Endodermal cell (in vitro differentiated cells): Measurements from ENCODE around the gene FLT3. TPM values are rescaled to one million over a fixed set of nuclear protein-coding genes. Genes with fewer than 3 reads are reported as not detected.
"Not testable (repeated sequence)": the region's sequence is repeated elsewhere in the genome, so short reads cannot be mapped to it uniquely, and the experiment has no call there.

Experiments
- DNase-seq: peaks from one replicate; pipeline ENCODE4 v3.0.0-alpha.2; 2017
- H3K27ac ChIP-seq: 2 replicates; pipeline ENCODE4 v1.5.1; 2013; ENCODE audit warnings: mild to moderate bottlenecking, low read depth, low read length, moderate library complexity
- H3K27me3 ChIP-seq: 2 replicates; pipeline ENCODE4 v1.6.1; 2013; ENCODE audit warnings: mild to moderate bottlenecking, low read length, moderate library complexity; ENCODE audit not compliant: insufficient read depth, control insufficient read depth, poor library complexity, severe bottlenecking
- H3K36me3 ChIP-seq: 2 replicates; pipeline ENCODE4 v1.7.0; 2013; ENCODE audit warnings: mild to moderate bottlenecking, low read length, moderate library complexity; ENCODE audit not compliant: control insufficient read depth, insufficient read depth
- H3K4me1 ChIP-seq: one replicate; pipeline ENCODE4 v1.7.0; 2013; ENCODE audit warnings: low read length; ENCODE audit not compliant: control insufficient read depth, insufficient read depth
- H3K4me3 ChIP-seq: 2 replicates; pipeline ENCODE4 v1.5.1; 2013; ENCODE audit warnings: mild to moderate bottlenecking, low read length, moderate library complexity
- H3K9ac ChIP-seq: 2 replicates; pipeline ENCODE4 v1.6.1; 2013; ENCODE audit warnings: mild to moderate bottlenecking, low read length, moderate library complexity; ENCODE audit not compliant: poor library complexity, severe bottlenecking; ENCODE audit errors: extremely low read depth
- H3K9me3 ChIP-seq: 2 replicates; pipeline ENCODE4 v1.6.1; 2013; ENCODE audit warnings: mild to moderate bottlenecking, low read length, moderate library complexity; ENCODE audit not compliant: control insufficient read depth
- H3K27ac Mint-ChIP-seq: 2 replicates; pipeline ENCODE4 v1.8.0; 2020; ENCODE audit warnings: mixed read lengths
- H3K27me3 Mint-ChIP-seq: 2 replicates; pipeline ENCODE4 v1.8.0; 2021; ENCODE audit warnings: mild to moderate bottlenecking, mixed read lengths; ENCODE audit not compliant: insufficient read depth
- H3K36me3 Mint-ChIP-seq: 2 replicates; pipeline ENCODE4 v1.8.0; 2020; ENCODE audit warnings: low read depth, mixed read lengths
- H3K4me1 Mint-ChIP-seq: 2 replicates; pipeline ENCODE4 v1.8.0; 2020; ENCODE audit warnings: mixed read lengths
- H3K4me3 Mint-ChIP-seq: 2 replicates; pipeline ENCODE4 v1.8.0; 2020; ENCODE audit warnings: mild to moderate bottlenecking, moderate library complexity, mixed read lengths
- H3K9me3 Mint-ChIP-seq: 2 replicates; pipeline ENCODE4 v1.8.0; 2020; ENCODE audit warnings: mild to moderate bottlenecking, mixed read lengths
- CTCF ChIP-seq: fragments of 200-600 bp; sonication (generic); conservative IDR thresholded peaks from 2 replicates; pipeline ENCODE4 v1.5.0; 2021; ENCODE audit warnings: antibody characterized with exemption, mild to moderate bottlenecking
- WGBS, 2 experiments: methylation state at CpG; one replicate each; pipeline versions ENCODE4 v1.1.5 to v1.1.7; 2013; ENCODE audit warnings: missing lambda C conversion rate in 2 of 2, mixed read lengths in 1 of 2; ENCODE audit not compliant: insufficient coverage in 1 of 2, insufficient read length in 1 of 2; 5-methylcytosine and 5-hydroxymethylcytosine counted together
- total RNA-seq, 2 donors: library from RNA; stranded (reverse); fragmentation: NEBNext Ultra II Directional in 1 of 2; extraction: Animal tissue kit (Norgen Biotek cat#: 25700) in 1 of 2; gene quantifications; 2 replicates in 1 of 2; 3 replicates in 1 of 2; pipeline ENCODE4 v1.2.1, GENCODE V29; 2021

FLT3 gene
- total RNA-seq, 2 donors from 2014 or later = 0.09 to 0.13 TPM

- peaks cover 30% of the 10 kb centered on the region for H3K4me1 Mint-ChIP-seq
- H3K36me3 Mint-ChIP-seq = peaks cover 34% of the 10 kb centered on the region
- WGBS, 2 experiments = 97 to 100% methylated on average over 3 to 6 of the region's 6 CpGs
- H3K27ac Mint-ChIP-seq = no peak overlapping the region
- H3K27ac ChIP-seq = no peak overlapping the region
- no peak for TF ChIP-seq CTCF
- H3K9me3 ChIP-seq = no peaks in the 10 kb centered on the region
- H3K4me3 ChIP-seq = no peak overlapping the region
- no peak overlapping the region for H3K9ac ChIP-seq
- H3K4me3 Mint-ChIP-seq = no peak overlapping the region
- peaks cover 31% of the 10 kb centered on the region for H3K36me3 ChIP-seq
- peaks cover 3% of the 10 kb centered on the region for H3K4me1 ChIP-seq
- H3K9me3 Mint-ChIP-seq = no peaks in the 10 kb centered on the region
- H3K27me3 ChIP-seq = no peaks in the 10 kb centered on the region
- no peaks in the 10 kb centered on the region for H3K27me3 Mint-ChIP-seq
- no peak for DNase-seq
Observed at GRCh38 chr13:28145049-28145448, 44.7 kb upstream of the FLT3 start.

- not testable (repeated sequence) for H3K9me3 Mint-ChIP-seq, H3K9me3 ChIP-seq, H3K27ac ChIP-seq, H3K27me3 Mint-ChIP-seq, H3K4me1 ChIP-seq, H3K27me3 ChIP-seq
- WGBS, 2 experiments = 33 to 63% methylated on average over 6 to 10 of the region's 10 CpGs
- peaks cover 17% of the 10 kb centered on the region for H3K36me3 ChIP-seq
- Mint-ChIP-seq H3K36me3 (peaks cover 20% of the 10 kb centered on the region), H3K27ac (peak overlapping the region; percentile 95), H3K4me1 (peaks cover 28% of the 10 kb centered on the region), H3K4me3 (peak overlapping the region; percentile 90)
- peak; percentile 85 for DNase-seq
- peak overlapping the region; percentile 89 for H3K9ac ChIP-seq
- H3K4me3 ChIP-seq = peak overlapping the region; percentile 97
Observed at GRCh38 chr13:28141542-28141941, 41.2 kb upstream of the FLT3 start.

GRCh38 chr13:28140433-28141125, 40.2 kb upstream of the FLT3 start:
- Mint-ChIP-seq H3K27me3 (no peaks in the 10 kb centered on the region), H3K4me1 (peaks cover 28% of the 10 kb centered on the region), H3K36me3 (peaks cover 19% of the 10 kb centered on the region), H3K27ac (peak overlapping the region; percentile 95), H3K4me3 (peak overlapping the region; percentile 90), H3K9me3 (no peaks in the 10 kb centered on the region)
- Histone ChIP-seq H3K4me3 (peak overlapping the region; percentile 97), H3K9ac (peak overlapping the region; percentile 89), H3K9me3 (no peaks in the 10 kb centered on the region), H3K36me3 (peaks cover 13% of the 10 kb centered on the region), H3K27me3 (no peaks in the 10 kb centered on the region), H3K4me1 (peaks cover 3% of the 10 kb centered on the region), H3K27ac (peak overlapping the region; percentile 5)
- peak; percentile 74 for DNase-seq
- no peak for TF ChIP-seq CTCF
- WGBS, 2 experiments = 29 to 31% methylated on average over 4 to 10 of the region's 10 CpGs
